Kidney epithelial cell (primary cell): ENCODE data around the gene LRRC75B. TPM values are rescaled to one million over a fixed set of nuclear protein-coding genes. Genes with fewer than 3 reads are reported as not detected.

Experiments
- DNase-seq: peaks from one replicate; pipeline ENCODE4 v3.0.0-alpha.2; 2010; ENCODE audit warnings: low read depth
- H3K27me3 ChIP-seq: 2 replicates; pipeline ENCODE4 v1.6.0; 2011; ENCODE audit warnings: low read length; ENCODE audit not compliant: control insufficient read depth, insufficient read depth
- H3K36me3 ChIP-seq: 2 replicates; pipeline ENCODE4 v1.5.1; 2011; ENCODE audit warnings: low read length; ENCODE audit not compliant: control insufficient read depth, insufficient read depth
- H3K4me3 ChIP-seq: 2 replicates; pipeline ENCODE4 v1.5.1; 2011; ENCODE audit warnings: low read depth, mild to moderate bottlenecking, control low read depth, low read length
- total RNA-seq: library from RNA; depleted of rRNA; stranded (reverse); fragments of >200 nt; gene quantifications from 2 replicates; pipeline ENCODE4 v1.2.3, GENCODE V29; 2015
- TF ChIP-seq, protein P1 (sequence below): IDR thresholded peaks from 2 replicates; pipeline ENCODE4 v1.5.1; 2011; ENCODE audit warnings: mild to moderate bottlenecking, moderate library complexity, low read length, control low read depth, inconsistent platforms; ENCODE audit not compliant: insufficient read depth, poor library complexity, severe bottlenecking

The LRRC75B gene
- total RNA-seq, 1 donor from 2014 or later: 17.3 TPM

DNA sequence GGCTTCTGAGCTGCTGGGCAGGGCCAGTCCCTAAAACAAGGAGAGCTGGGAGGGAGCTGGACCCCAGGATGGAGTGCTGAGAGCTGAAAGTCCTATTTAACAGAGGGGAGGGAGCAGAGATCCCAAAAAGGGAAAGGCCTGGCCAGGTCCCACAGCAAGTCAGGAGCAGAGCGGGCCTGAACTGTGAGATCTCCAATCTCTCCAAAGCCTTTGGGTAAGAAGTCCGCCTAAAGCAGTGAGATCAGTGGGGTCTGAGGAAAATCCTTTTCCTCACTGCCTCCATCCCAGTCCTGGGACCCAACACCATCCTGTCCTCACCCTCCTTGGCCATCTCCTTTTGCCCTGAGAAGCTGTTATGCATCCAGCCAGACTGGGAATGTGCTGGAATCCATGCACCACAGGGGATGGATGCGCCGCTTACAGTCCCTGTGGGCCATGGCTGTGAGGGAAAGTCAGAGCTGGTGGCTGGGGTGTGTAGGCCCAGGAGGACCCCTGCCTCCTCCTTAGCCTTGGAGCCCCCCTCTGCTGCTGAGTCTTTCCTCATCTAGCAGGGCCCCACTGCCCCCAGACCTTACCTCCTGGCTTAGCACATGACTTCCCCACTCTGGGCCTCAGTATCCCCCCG lies 8.6 kb downstream of the LRRC75B start:
- DNase-seq: no peak
- TF ChIP-seq, protein P1, sequence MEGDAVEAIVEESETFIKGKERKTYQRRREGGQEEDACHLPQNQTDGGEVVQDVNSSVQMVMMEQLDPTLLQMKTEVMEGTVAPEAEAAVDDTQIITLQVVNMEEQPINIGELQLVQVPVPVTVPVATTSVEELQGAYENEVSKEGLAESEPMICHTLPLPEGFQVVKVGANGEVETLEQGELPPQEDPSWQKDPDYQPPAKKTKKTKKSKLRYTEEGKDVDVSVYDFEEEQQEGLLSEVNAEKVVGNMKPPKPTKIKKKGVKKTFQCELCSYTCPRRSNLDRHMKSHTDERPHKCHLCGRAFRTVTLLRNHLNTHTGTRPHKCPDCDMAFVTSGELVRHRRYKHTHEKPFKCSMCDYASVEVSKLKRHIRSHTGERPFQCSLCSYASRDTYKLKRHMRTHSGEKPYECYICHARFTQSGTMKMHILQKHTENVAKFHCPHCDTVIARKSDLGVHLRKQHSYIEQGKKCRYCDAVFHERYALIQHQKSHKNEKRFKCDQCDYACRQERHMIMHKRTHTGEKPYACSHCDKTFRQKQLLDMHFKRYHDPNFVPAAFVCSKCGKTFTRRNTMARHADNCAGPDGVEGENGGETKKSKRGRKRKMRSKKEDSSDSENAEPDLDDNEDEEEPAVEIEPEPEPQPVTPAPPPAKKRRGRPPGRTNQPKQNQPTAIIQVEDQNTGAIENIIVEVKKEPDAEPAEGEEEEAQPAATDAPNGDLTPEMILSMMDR: no peak
- Histone ChIP-seq H3K27me3 (no peaks in the 10 kb centered on the region), H3K36me3 (peaks cover 1% of the 10 kb centered on the region), H3K4me3 (no peak overlapping the region)

DNA sequence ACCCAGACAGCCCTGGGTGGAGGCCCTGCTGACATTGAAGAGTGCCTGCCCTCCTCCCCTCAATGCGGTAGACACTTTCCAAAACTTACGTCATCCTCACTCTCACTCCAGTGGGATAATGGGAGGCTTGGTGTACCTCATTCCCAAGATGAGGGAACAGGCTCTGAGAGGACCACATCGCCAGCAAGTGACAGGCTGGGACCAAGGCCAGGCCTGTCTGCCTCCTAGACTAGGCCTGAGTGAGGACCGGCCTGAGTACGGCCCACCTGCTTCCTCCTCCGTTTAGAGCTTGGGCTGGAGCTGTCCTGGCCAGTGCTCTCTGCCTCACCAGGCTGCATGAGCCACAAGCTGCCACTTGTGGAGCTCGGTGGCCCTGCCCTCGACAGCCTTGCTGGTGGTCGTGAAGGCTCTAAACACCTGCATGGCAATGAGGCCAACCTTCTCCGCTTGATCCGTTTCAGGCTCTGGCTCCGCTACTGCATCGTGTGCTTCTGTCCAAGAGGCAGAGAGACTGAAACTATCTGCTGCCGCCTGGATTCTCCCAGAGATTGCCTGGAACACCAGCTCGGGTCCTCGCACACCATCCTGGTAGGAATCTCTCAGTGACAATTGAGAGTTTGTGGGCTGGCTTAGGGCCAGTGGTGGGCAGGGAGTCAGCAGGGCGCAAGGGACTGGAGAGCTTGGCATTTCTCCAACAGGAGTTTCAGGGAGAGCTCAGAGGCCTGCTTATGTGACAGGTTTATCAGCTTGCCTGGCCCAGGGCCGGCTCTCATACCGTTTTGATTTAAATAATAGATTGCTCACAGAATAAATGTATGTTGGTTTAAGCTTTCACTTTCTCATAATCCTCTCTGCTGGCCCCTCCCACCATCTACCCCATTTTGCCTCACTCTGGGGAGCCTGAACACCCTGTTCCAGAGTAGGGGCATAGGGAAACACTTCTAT lies 9.4 kb downstream of the LRRC75B start:
- DNase-seq: no peak
- TF ChIP-seq, protein P1: no peak

DNA sequence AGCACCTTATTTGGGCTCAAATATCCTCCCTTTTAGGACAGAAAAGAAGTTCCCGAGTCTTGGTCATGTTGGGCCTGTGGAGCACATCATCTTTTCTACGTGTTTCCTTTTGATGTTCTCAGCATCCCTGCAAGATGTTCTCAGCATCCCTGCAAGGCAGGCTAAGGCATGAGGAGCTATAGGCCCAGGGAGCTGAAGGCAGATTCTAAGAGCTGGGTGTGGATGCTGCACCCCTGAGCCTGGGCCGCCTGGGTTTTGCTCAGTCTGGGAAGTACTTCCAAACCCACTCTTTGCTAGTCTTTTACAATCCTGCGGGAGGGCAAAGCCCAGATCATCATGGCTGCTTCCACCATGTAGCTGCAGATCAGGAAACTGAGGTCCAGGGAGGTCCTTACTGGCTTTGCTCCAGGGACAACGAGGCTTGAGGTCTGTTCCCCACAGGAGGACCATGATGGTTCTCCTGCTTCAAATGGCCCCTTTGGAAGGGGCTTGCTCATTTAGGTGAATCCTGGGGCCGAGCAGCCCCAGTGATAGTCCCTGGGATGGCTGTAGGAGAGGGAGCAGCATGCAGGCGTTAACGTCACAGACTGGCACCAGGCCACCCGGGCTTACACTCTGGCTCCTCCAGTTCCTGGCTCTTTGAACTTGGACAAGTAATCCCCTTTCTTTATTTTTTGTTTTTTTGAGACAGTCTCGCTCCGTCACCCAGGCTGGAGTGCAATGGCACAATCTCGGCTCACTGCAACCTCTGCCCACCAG lies 10.6 kb downstream of the LRRC75B start:
- DNase-seq: no peak
- Histone ChIP-seq H3K4me3 (no peak overlapping the region), H3K36me3 (no peaks in the 10 kb centered on the region), H3K27me3 (no peaks in the 10 kb centered on the region)
- TF ChIP-seq, protein P1: no peak

More for the DNA sequence above, 9.4 kb downstream of the LRRC75B start:
- Histone ChIP-seq H3K4me3 (no peak overlapping the region), H3K36me3 (peaks cover 1% of the 10 kb centered on the region), H3K27me3 (no peaks in the 10 kb centered on the region)

DNA sequence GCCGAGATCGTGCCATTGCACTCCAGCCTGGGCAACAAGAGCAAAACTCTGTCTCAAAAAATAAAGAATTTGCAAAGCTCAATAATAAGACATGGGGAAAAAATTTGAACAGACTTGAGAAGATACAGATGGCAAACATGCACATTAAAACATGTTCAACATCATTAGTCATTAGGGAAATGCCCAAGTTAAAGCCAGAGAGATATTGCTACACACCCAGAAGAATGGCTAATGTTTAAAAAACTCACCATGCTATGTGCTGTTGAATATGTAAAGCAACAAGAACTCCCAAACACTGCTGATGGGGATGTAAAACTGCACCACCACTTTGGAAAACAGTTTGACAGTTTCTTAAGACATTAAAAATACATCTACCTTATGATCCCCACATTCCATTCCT lies 12.6 kb downstream of the LRRC75B start:
- no peak overlapping the region for H3K4me3 ChIP-seq
- TF ChIP-seq, protein P1: no peak
- DNase-seq: no peak

DNA sequence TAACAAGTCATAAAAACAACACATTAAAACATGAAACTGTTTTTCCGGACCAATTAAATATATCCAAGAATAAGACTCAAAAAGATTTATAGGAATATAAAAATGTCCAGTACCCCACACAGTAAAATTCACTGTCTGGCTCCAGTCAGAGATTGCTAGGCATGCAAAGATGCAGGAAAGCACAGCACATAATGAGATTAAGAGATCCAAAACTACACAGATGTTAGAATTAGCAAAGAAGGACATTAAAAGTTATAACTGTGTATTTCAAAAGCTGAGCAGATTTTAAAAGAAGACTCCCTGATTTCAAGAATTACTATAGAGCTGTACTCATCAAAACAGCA lies 13.6 kb downstream of the LRRC75B start:
- no peak overlapping the region for H3K4me3 ChIP-seq
- H3K36me3 ChIP-seq: no peaks in the 10 kb centered on the region
- H3K27me3 ChIP-seq: no peaks in the 10 kb centered on the region
- TF ChIP-seq, protein P1: no peak
- no peak for DNase-seq

More for the DNA sequence above, 12.6 kb downstream of the LRRC75B start:
- H3K27me3 ChIP-seq: no peaks in the 10 kb centered on the region
- H3K36me3 ChIP-seq: no peaks in the 10 kb centered on the region
